ENCODE results near the gene UIMC1. TPM values are rescaled to one million over a fixed set of nuclear protein-coding genes. Genes with fewer than 3 reads are reported as not detected.

Gene UIMC1
- polyA plus RNA-seq, 1 of the 3 experiments (the other 2 are of a cell fraction), result 19.9 TPM

- TF ChIP-seq EZH2phosphoT487 (IDR thresholded peaks at IDR 0.05; ENCODE audit: borderline replicate concordance, low read depth), result no peak
- TF ChIP-seq GATA2 (CRISPR knock-in tag; IDR thresholded peaks at IDR 0.05), result no peak
- no peak for TF ChIP-seq CHD2 (IDR thresholded peaks at IDR 0.05; ENCODE audit: low read length, partially characterized antibody)
- TF ChIP-seq POLR2AphosphoS5 (IDR thresholded peaks at IDR 0.05; ENCODE audit: low read depth, low read length), result no peak
- no peak for TF ChIP-seq RAD21 (IDR thresholded peaks at IDR 0.05; ENCODE audit: low read length)
- TF ChIP-seq GABPA (IDR thresholded peaks at IDR 0.05; ENCODE audit: low read depth), result no peak
- no peak for TF ChIP-seq NRF1 (IDR thresholded peaks at IDR 0.05; ENCODE audit: low read depth, low read length)
- no peak for TF ChIP-seq PBX3 (IDR thresholded peaks at IDR 0.05)
- no peak for TF ChIP-seq MXI1 (IDR thresholded peaks at IDR 0.05; ENCODE audit: low read depth, low read length)
- no peak for TF ChIP-seq RCOR1 (IDR thresholded peaks at IDR 0.05; ENCODE audit: low read length)
- TF ChIP-seq FOXM1 (IDR thresholded peaks at IDR 0.05; ENCODE audit: low read depth), result no peak
- no peak for TF ChIP-seq RXRA (IDR thresholded peaks at IDR 0.05; ENCODE audit: borderline replicate concordance, low read depth)
- H3K4me2 ChIP-seq, result no peak overlapping the region
- no peaks in the 10 kb centered on the region for H3K36me3 ChIP-seq (replicated peaks in 1 of 2; ENCODE audit: control insufficient read depth in 1 of 2, insufficient read depth in 2 of 2, low read length in 1 of 2)
- no peaks in the 10 kb centered on the region for H3K9me3 ChIP-seq
- ChIA-PET POLR2A (no interaction called here), CTCF (interaction anchor here (1.2 to 2.0 kb wide), 2 partner anchors 9 to 66 kb away, joined by 3 to 8 read pairs; no protein-coding TSS in a partner anchor)
- H3K27me3 ChIP-seq (ENCODE audit: insufficient read depth), result no peaks in the 10 kb centered on the region
- H3F3A ChIP-seq (replicated peaks; ENCODE audit: insufficient read depth), result no peaks in the 10 kb centered on the region
- H3K4me1 ChIP-seq (ENCODE audit: control insufficient read depth in 1 of 2, insufficient read depth in 2 of 2, low read depth in 1 of 2, low read length in 1 of 2), result peaks cover 0 to 30% of the 10 kb centered on the region in 2 experiments; a peak in 1 of 4 replicates
- H4K20me1 ChIP-seq (ENCODE audit: insufficient read depth), result no peaks in the 10 kb centered on the region
- H3K9me2 ChIP-seq, result no peaks in the 10 kb centered on the region
- H3K9ac ChIP-seq, result no peak overlapping the region
- 78% methylated on average over 11 of the region's 23 CpGs for WGBS (ENCODE audit: low lambda C conversion rate)
- H3K27ac ChIP-seq (ENCODE audit: low read depth in 2 of 2, low read length in 1 of 2), result no peak overlapping the region
- no peak for DNase-seq
- H3K4me3 ChIP-seq (ENCODE audit: low read depth in 2 of 2, low read length in 1 of 2), result no peak overlapping the region
- no peaks in the 10 kb centered on the region for H3K79me2 ChIP-seq (ENCODE audit: insufficient read depth)
- no peak overlapping the region for H2AFZ ChIP-seq (ENCODE audit: low read depth)
These were observed 127.5 kb downstream of the UIMC1 start for GRCh38 chr5:176878906-176879662.

- H3K4me2 ChIP-seq, result no peak overlapping the region
- 74% methylated on average over 6 of the region's 12 CpGs for WGBS (ENCODE audit: low lambda C conversion rate)
- no peaks in the 10 kb centered on the region for H3K9me3 ChIP-seq
- no peaks in the 10 kb centered on the region for H3K36me3 ChIP-seq (replicated peaks in 1 of 2; ENCODE audit: control insufficient read depth in 1 of 2, insufficient read depth in 2 of 2, low read length in 1 of 2)
- H2AFZ ChIP-seq (ENCODE audit: low read depth), result no peak overlapping the region
- no peak overlapping the region for H3K4me3 ChIP-seq (ENCODE audit: low read depth in 2 of 2, low read length in 1 of 2)
- H3F3A ChIP-seq (replicated peaks; ENCODE audit: insufficient read depth), result no peaks in the 10 kb centered on the region
- no peak overlapping the region for H3K9ac ChIP-seq
- no peak overlapping the region for H3K27ac ChIP-seq (ENCODE audit: low read depth in 2 of 2, low read length in 1 of 2)
- no peaks in the 10 kb centered on the region for H3K9me2 ChIP-seq
- CTCF ChIA-PET, result interaction anchor here (0.6 to 2.0 kb wide), 4 partner anchors 9 to 721 kb away, joined by 3 to 9 read pairs (median 6); no protein-coding TSS in a partner anchor
- no peak for DNase-seq
- H3K79me2 ChIP-seq (ENCODE audit: insufficient read depth), result no peaks in the 10 kb centered on the region
- no peaks in the 10 kb centered on the region for H3K27me3 ChIP-seq (ENCODE audit: insufficient read depth)
- peaks cover 0 to 29% of the 10 kb centered on the region in 2 experiments; a peak in 1 of 4 replicates for H3K4me1 ChIP-seq (ENCODE audit: control insufficient read depth in 1 of 2, insufficient read depth in 2 of 2, low read depth in 1 of 2, low read length in 1 of 2)
- POLR2A ChIA-PET, result interaction anchor here (0.6 kb wide), 1 partner anchor 72 kb away, joined by 3 read pairs; no protein-coding TSS in a partner anchor
- H4K20me1 ChIP-seq (ENCODE audit: insufficient read depth), result no peaks in the 10 kb centered on the region
- TF ChIP-seq SIN3A (IDR thresholded peaks at IDR 0.05; ENCODE audit: borderline replicate concordance, low read depth, low read length), result no peak
- no peak for TF ChIP-seq MEF2A (IDR thresholded peaks at IDR 0.05; ENCODE audit: borderline replicate concordance, low read depth)
- TF ChIP-seq NFIC (IDR thresholded peaks at IDR 0.05; ENCODE audit: borderline replicate concordance), result no peak
- TF ChIP-seq PBX3 (IDR thresholded peaks at IDR 0.05), result no peak
- TF ChIP-seq USF2 (IDR thresholded peaks at IDR 0.05; ENCODE audit: borderline replicate concordance, low read depth, low read length), result no peak
- no peak for TF ChIP-seq USF1 (IDR thresholded peaks at IDR 0.05; ENCODE audit: borderline replicate concordance, low read depth)
- TF ChIP-seq POLR2AphosphoS5 (IDR thresholded peaks at IDR 0.05; ENCODE audit: low read depth, low read length), result no peak
- TF ChIP-seq SMC3 (IDR thresholded peaks at IDR 0.05; ENCODE audit: low read depth, low read length), result no peak
- TF ChIP-seq REST (IDR thresholded peaks at IDR 0.05; ENCODE audit: low read depth, low read length), result no peak
- TF ChIP-seq GATA2 (CRISPR knock-in tag; IDR thresholded peaks at IDR 0.05), result no peak
- no peak for TF ChIP-seq JUND (IDR thresholded peaks at IDR 0.05)
These were observed 128.1 kb downstream of the UIMC1 start for GRCh38 chr5:176878463-176878862.
